Glomerular visceral epithelial cell (primary cell): Measurements from ENCODE around the gene LSM11.
A peak's percentile ranks its signal among the peaks of the same experiment; 100 is the strongest.

Source experiments
- DNase-seq: peaks from one replicate; pipeline ENCODE4 v3.0.0-alpha.2; 2016; ENCODE audit errors: extremely low spot score

LSM11 gene

DNA sequence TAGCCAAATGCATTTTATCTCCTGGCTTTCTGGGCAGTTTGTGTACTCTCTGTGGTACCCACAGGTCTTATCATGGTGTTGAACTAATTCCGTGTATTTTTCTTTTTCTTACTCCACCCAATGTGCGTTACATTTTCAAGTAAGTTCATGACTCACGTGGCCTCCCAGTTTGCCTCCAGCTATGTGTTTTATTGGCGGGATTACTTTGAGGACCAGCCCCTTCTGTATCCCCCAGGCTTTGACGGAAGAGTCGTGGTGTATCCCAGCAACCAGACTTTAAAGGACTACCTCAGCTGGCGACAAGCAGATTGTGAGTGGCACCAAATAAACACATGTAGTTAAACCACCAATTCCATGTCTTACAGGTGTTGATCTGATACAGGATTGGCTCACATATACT, 9.1 kb upstream of the LSM11 start:
- DNase-seq: no peak

DNA sequence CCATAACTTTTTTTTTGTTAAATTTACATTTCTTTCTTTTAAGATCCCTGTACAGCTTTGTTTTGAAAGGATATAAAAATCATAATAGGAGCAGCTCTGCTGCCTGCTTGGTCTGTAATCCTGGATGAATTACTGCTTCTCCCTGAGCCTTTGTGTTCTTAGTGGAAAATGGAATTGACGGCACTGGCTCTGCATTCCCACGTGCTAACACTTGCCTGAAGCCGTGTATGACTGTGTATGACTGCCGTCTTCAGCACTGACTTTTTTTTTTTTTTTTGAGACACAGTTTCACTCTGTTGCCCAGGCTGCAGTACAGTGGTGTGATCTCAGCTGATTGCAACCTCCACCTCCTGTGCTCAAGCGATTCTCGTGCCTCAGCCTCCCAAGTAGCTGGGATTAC, 7.5 kb upstream of the LSM11 start:
- no peak for DNase-seq

DNA sequence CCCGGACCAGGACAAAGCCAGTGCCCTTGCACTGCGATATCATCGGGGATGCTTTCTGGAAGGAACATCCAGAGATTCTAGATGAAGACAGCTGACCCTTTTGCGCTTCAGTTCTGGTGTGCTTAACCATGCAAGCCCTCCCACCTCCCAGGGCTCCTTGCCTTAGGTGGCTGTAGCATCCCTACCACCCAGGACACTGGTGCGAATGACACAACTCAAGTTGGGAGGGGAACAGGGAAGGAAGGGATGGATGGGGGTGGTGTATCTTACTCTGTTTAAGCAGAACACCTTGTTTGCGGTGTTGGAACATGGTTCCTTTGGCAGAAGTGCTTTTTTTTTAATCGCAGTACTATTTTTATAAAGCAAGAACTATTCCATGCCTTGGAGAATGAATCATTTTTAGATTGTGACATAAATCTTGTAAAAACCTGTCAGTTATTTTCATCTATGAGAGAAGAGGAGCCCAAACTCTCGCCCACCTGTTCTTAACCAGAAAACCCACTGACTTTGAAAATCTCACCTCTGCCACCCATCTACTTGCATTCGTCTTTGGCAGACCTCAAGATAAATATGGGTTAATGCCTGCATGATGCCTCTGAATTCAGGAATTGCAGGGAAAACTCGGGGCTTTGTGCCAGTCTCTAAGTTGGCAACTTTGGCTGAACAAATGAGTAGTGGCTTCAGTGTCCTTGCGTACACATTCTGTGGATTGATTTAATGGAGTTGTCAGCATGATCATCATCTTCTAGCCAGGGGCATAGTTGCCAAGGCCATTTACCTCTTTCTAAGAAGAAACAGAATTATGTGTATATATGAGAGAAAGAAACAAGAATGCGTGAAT, 3.9 kb upstream of the LSM11 start:
- DNase-seq: no peak

- DNase-seq: peak; percentile 26
Observed at GRCh38 chr5:157740229-157740610, 3.3 kb upstream of the LSM11 start.

DNA sequence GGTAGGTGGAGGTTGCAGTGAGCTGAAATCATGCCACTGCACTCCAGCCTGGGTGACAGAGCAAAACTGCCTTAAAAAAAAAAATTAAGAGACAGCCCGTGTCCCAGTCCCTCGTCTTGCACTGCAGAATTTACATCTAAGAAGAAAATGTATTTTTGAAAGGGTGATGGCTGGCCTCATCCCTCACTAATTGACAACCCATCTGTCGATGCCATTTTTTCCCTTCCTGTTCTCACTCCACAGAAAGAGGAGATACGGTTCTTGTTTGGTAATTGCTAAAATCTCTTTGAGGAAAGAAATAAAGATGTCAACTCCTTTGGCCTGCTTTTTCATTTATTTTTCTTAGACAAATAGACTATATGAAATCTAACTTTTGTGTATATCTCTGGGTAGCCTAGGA, 2.4 kb upstream of the LSM11 start:
- DNase-seq: no peak

DNA sequence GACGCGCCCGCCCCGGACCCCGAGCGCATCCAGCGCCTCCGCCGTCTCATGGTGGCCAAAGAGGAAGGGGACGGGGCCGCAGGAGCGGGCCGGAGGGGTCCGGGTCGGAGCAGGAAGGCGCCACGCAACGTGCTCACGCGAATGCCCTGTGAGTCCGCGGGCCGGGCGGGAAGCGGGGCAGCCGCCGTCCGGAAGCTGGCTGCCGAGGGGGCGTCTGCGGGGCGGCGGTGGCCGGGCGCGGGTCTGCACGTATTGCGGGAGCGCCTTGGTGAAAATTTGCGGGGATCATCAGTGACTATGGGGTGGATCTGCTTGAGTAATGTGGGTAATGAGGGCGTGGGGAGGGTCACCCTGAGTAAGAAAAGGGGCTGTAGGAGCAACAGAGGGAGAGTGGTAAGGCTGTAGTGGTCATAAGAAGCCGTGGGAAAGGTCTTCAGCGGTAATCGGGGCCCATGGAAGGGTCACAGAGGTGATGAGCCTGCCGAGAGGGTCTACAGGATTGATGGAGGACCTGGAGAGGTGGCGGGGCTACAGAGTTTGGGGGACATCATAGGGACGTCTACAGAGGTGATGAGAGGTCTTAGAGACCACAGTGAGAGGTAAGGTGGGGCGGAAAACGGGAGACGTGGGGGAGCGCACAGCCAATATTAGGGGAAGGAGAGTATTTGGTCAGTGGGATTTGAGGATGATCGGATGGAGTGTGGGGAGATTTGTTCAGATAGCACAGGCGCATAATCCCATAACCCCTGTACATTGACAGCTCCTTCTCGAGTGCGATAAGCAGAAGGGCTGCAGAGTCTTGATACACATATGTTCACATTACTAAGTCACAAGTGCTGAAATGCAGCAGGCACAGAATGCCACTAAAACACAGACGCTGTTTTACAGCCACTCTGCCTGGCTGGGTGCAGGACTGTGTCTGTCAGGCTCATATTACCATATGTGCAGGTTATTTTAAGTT, 819 bp downstream of the LSM11 start:
- DNase-seq: peak; percentile 22

DNA sequence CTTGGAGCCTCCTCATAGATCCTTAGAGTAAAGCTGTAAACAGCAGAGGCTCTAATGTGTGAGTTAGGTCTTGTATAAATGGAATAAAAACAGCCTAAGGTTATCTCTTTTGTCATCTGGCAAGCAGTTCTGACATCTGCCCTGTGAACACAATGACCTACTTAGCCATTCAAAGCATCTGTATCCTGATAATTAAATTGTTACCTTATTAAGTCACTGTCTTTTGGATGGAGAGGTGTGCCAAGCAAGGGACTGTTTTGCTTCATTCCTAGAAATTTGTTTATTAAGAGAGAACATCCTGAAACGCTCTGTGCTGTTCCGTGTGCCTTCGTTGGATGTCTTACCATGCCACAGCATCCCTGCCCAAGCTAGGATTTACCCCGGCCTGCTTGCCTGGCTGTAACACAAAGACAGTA, 1.5 kb downstream of the LSM11 start:
- DNase-seq: no peak

DNA sequence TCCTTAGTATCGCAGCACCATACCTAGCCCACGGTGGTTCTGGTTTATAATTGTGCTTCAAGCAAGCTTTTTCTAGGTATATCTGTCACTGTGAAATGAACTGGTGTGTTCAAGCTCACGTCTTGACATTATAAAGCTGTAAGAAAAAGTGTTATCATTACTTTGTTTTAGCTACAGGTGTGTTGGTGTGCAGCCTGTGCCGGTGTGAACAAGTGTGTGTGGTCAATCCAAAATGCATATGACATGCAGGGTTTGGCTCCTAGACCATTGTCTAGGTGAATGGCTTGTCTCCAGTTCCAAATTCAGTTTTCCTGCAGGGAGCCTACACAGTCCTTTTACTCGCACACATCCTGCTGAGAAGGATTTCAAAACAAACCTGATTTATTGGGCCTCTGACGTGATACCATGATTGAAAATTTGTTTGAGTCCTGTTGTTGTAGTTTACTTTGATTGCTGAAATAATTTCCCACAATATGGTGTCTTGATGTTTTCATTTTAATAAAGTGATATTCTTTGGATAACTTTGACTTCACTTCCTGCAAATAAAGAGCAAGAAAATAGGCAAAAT, 3.7 kb downstream of the LSM11 start:
- no peak for DNase-seq

- DNase-seq: no peak
Observed at GRCh38 chr5:157747766-157748700, 4.5 kb downstream of the LSM11 start.

DNA sequence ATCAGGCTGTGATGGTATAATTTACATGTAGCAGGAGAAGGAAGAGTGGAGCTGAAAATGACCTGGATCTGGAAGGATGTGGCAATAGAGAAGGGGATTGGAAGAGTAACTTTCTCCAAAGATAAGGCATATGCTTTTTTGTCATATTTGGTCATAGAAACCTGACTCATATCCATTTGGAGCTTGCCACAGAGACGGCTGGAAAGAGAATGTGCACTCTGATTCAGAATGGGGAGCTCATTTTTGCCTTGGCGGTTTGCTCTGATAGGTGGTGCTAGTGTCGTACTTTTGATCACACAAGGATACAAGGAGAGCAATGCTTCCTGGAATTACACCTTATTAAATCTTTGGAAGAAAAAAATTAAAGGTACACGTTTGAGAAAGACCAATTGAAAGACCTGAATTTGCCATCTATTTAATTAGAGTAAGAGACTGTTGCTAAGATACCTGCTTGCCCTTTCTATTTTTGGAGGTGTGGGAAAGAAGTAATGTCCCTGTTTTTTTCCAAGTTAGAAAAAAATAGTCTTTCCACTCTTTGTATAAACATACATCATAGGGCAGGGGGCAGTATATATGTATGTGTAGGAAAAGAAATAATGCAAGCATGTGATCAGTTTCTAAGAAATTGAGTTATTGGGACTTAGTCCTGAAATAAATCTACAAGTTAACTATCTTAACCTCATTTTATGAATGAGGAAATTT, 5.4 kb downstream of the LSM11 start:
- peak; percentile 71 for DNase-seq

DNA sequence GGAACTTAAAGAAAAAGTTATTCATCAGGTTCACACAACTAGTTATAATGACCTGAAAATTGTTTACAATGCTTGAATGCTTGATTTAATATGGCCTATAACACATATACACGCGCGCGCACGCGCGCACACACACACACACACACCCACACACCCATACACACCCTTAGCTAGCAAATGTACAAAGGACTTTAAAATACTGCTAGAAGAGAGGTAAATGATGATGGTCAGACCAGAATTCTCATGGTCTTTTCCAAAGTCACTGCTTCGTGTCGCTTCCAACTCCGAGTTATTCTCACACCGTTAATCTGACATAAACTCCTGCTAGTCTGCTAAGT, 5.9 kb downstream of the LSM11 start:
- no peak for DNase-seq

- DNase-seq: no peak
Observed at GRCh38 chr5:157750320-157750719, 6.8 kb downstream of the LSM11 start.

GRCh38 chr5:157756122-157756521, 12.6 kb downstream of the LSM11 start:
- no peak for DNase-seq

DNA sequence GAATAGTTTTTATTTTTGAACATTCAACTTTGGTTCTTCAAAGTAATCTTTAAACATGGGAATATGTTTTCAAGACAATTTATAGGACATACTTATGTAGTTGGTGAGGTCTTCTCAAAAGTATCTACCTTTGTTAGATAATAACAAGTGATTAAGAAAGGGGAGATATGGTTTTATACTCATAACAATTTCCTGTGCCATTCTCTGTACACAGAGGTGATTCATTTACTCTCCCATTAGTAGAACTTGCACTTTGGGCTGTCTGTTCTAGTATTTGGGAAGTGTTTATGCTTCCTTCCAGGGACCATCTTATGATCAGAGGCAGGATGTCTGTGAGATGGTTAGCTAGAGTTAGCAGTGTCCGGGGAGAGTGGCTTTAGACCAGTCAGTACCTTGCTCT, 15.2 kb downstream of the LSM11 start:
- no peak for DNase-seq

DNA sequence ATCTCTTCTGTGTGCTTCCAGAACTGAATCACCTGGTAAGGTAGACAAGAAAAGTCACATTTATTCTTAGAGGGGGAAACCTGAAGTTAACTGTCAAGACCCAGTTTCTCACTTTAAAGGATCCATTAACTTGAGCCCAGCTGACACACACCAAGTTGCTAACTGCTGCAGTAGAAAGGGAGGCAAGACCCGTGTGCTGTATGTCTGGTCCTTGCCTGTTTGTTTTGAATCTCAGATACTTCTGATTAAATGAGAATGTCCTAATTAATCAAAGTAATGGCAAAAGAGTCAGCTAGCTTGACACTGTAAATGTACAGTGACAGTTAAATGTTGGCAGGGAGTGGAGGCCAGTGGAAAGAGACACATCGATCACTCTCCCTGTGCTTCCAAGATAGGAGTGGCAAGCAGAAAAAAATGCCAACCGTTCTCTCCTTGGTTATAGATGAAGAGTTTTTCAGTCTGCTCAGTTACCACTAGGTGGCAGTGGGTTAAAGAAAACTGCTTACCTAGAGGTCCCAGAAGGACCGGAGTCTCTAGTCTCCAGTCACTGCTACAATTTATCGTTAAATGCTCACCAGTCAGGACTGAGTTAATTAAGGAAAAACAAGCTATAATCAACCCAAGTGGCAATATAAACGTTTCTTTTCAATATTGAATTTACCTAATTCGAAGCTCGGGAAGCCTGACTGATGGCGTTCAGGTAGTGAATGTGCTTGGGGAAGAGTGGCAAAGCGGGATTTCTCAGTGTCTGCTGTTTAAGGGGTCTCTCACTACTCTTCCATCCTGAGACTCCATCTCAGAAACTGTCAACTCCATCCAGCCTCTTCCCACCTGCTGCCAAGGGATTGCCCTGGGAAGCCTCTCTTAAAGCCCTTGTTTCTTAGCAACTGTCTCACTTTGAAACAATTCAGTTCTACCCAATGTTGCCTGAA, 18.4 kb downstream of the LSM11 start:
- DNase-seq: peak; percentile 60

DNA sequence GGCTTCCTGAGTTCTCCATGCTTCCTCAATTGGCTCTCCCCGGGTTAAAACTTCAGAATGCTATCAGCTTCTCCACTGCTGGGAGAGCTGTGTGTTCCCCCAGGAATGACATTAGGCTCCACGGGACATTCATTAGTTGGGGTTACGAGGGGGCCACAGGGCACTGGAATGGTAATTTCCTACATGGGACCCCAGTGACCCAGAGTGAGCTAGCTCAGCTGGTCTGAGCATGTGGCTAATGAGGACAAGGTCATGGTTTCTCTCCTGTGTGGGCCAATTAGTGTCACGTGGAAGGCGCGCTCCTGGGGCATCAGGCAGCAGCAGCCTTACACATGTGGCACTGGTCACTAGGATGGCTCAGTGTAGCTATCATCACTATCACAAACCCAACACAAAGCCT, 21.0 kb downstream of the LSM11 start:
- DNase-seq: no peak

DNA sequence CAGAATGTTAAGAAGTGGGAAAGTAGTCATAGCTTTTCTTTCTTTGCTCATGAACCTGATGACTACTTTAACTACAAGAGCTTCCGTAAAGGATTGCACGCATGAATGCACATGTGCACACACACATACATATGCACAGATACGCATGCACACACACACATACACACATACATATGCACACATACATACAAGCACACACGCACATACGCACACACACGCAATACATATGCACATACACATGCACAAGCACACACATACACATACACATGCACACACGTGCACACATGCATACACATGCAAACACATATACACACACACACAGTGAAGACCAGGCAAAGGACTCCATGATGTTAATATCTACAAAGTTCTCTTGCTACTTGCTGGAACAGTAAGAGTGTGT, 22.9 kb downstream of the LSM11 start:
- no peak for DNase-seq

DNA sequence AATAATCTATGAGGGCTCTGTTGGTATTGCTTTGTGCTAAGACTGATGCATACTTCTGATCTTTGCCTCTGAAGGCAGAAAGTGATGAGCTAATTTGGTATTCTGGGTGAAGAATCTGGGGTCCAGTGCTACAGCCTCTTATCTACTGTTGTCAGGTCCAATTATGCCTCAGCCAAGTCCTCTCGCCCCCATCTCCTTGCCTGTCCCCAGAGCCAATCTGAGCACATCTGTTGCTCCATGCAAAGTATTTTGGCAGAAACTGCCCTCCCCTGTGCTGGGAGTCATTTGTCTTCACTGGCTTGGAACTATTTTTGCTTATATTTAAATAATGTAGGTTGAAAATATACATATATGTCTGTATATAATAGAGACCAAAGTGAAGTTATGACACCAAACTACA, 23.4 kb downstream of the LSM11 start:
- no peak for DNase-seq

DNA sequence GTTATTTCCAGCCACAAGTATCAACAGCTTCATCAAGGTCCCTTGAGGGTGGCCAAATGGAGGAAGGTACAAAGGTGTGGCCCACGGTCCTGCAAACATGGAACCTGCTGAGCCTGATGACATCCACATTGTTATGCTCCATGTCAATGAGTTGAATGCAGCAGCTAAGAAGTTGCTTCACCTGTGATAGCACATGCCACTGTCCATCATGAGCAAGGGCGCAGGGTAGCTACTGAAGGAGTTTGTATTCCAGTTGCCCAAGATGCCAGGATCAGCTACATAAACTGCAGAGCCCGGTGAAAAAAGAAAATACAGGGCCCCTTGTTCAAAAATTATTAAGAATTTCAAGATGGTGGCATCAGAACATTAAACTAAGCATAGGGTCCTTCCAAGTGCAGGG, 24.2 kb downstream of the LSM11 start:
- DNase-seq: no peak

GRCh38 chr5:157770665-157771064, 27.2 kb downstream of the LSM11 start:
- no peak for DNase-seq
